Memory B cell (primary cell): ENCODE results near the gene GALNS.
"Not testable (repeated sequence)": the region's sequence is repeated elsewhere in the genome, so short reads cannot be mapped to it uniquely, and the experiment has no call there.

Source experiments
- ATAC-seq: fragments of 150-1000 bp; cut with Tn5 transposase; 2 replicates; pipeline ENCODE4 v1.10.0; 2021; ENCODE audit warnings: low read depth, mild to moderate bottlenecking, moderate library complexity
- DNase-seq, 2 donors: peaks; one replicate each; pipeline ENCODE4 v3.0.0; 2022; ENCODE audit warnings: low spot score in 2 of 2
- H3K27ac Mint-ChIP-seq: one replicate; pipeline ENCODE4 v1.8.0; 2022; ENCODE audit warnings: mild to moderate bottlenecking, moderate library complexity, mixed read lengths
- H3K27me3 Mint-ChIP-seq: one replicate; pipeline ENCODE4 v1.8.0; 2022; ENCODE audit warnings: mixed read lengths
- H3K36me3 Mint-ChIP-seq: one replicate; pipeline ENCODE4 v1.8.0; 2022; ENCODE audit warnings: mild to moderate bottlenecking, mixed read lengths
- H3K4me1 Mint-ChIP-seq: one replicate; pipeline ENCODE4 v1.8.0; 2022; ENCODE audit warnings: mixed read lengths
- H3K4me3 Mint-ChIP-seq: one replicate; pipeline ENCODE4 v1.8.0; 2022; ENCODE audit warnings: mild to moderate bottlenecking, moderate library complexity, mixed read lengths
- H3K9me3 Mint-ChIP-seq: one replicate; pipeline ENCODE4 v1.8.0; 2022; ENCODE audit warnings: mixed read lengths

The GALNS gene

DNA sequence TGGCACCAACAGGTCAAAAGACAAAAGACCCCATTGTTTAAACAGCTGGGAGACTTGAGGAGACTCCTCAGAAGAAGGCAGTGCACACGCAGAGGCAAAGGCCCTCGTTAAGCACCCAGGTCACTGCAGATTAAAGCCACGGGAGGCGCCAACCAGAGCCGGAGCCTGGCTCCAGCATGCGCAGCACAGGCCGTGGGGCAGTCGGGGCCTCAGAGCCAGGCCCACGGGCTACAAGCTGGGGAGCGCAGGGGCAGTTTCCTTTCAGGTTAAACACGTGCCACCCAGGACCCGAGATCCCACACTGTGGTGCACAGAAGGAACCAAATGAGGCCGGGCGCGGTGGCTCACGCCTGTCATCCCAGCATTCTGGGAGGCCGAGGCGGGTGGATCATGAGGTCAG is 80.9 kb downstream of the GALNS start:
- no peaks in the 10 kb centered on the region for H3K27me3 Mint-ChIP-seq
- H3K4me1 Mint-ChIP-seq: peaks cover 7% of the 10 kb centered on the region
- ATAC-seq (no peak), DNase-seq (no peak)
- no peaks in the 10 kb centered on the region for H3K36me3 Mint-ChIP-seq
- no peaks in the 10 kb centered on the region for H3K9me3 Mint-ChIP-seq
- H3K27ac Mint-ChIP-seq: no peak overlapping the region
- H3K4me3 Mint-ChIP-seq: no peak overlapping the region

DNA sequence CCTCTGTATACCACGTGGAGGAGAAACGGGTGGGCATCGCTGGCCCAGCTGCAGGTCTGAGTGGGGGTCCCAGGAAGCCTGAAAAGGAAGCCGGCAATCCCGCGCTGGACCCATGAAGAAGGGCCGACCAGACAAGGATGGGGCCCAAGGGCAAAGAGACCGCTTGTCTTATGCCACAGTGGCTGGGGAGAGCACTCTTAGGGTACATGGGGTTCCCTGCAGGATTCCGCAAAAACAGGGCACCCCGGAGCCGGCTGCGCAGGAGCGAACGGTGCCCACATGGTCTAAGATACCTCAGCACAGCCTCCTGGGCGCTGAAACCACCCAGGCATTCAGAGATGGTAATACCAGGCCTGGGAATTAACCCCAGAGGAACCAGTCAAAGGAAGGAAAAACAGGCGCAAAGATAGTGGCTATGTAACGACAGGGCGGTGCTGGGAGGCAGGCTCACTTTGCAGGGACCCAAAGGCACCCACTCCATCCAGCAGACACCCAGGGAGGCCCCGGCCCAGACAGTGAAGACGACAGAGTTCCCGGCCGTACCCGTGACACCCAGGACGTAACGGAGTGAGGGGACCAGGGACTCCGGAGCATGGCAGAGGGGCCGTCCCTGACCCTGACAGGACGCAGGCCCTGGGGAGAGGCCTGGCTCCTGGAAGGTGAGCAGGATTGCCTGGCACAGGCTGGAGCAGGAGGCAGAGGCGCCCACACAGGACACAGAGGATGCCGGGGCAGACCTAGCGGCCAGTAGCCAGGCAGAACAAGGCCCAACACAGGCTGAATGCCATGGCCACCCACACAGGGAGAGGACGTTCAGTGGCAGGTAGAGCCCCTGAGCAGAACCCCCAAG is 82.0 kb downstream of the GALNS start:
- H3K4me1 Mint-ChIP-seq: peaks cover 7% of the 10 kb centered on the region
- DNase-seq (no peak), ATAC-seq (no peak)
- H3K9me3 Mint-ChIP-seq: no peaks in the 10 kb centered on the region
- H3K36me3 Mint-ChIP-seq: no peaks in the 10 kb centered on the region
- H3K4me3 Mint-ChIP-seq: no peak overlapping the region
- H3K27ac Mint-ChIP-seq: no peak overlapping the region
- no peaks in the 10 kb centered on the region for H3K27me3 Mint-ChIP-seq

- Mint-ChIP-seq H3K27ac (no peak overlapping the region), H3K4me3 (no peak overlapping the region)
- no peak for DNase-seq
Measured at GRCh38 chr16:88773812-88774291, 82.9 kb downstream of the GALNS start.

GRCh38 chr16:88772871-88773811 is 83.6 kb downstream of the GALNS start:
- Mint-ChIP-seq H3K4me1 (peaks cover 14% of the 10 kb centered on the region), H3K4me3 (no peak overlapping the region), H3K9me3 (no peaks in the 10 kb centered on the region), H3K27ac (no peak overlapping the region), H3K36me3 (no peaks in the 10 kb centered on the region), H3K27me3 (no peaks in the 10 kb centered on the region)
- ATAC-seq (no peak), DNase-seq (no peak)

More at GRCh38 chr16:88773812-88774291, 82.9 kb downstream of the GALNS start:
- ATAC-seq: no peak
- Mint-ChIP-seq H3K9me3 (no peaks in the 10 kb centered on the region), H3K27me3 (no peaks in the 10 kb centered on the region), H3K36me3 (no peaks in the 10 kb centered on the region), H3K4me1 (peaks cover 14% of the 10 kb centered on the region)

DNA sequence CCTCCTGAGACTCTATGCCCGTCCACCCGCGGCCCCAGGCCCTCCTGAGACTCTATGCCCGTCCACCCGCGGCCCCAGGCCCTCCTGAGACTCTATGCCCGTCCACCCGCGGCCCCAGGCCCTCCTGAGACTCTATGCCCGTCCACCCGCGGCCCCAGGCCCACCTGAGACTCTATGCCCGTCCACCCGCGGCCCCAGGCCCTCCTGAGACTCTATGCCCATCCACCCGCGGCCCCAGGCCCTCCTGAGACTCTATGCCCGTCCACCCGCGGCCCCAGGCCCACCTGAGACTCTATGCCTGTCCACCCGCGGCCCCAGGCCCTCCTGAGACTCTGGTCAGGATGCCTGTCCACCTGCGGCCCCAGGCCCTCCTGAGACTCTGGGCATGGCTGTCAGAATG is 85.0 kb downstream of the GALNS start:
- H3K4me3 Mint-ChIP-seq, ATAC-seq, H3K27ac Mint-ChIP-seq, H3K36me3 Mint-ChIP-seq, DNase-seq, H3K9me3 Mint-ChIP-seq, H3K27me3 Mint-ChIP-seq: not testable (repeated sequence)
- H3K4me1 Mint-ChIP-seq: peaks cover 23% of the 10 kb centered on the region

GRCh38 chr16:88771294-88771772 is 85.4 kb downstream of the GALNS start:
- no peaks in the 10 kb centered on the region for H3K36me3 Mint-ChIP-seq
- H3K27me3 Mint-ChIP-seq: no peaks in the 10 kb centered on the region
- H3K9me3 Mint-ChIP-seq: no peaks in the 10 kb centered on the region
- DNase-seq (no peak), ATAC-seq (no peak)
- H3K27ac Mint-ChIP-seq: no peak overlapping the region
- H3K4me3 Mint-ChIP-seq: no peak overlapping the region
- peaks cover 23% of the 10 kb centered on the region for H3K4me1 Mint-ChIP-seq

DNA sequence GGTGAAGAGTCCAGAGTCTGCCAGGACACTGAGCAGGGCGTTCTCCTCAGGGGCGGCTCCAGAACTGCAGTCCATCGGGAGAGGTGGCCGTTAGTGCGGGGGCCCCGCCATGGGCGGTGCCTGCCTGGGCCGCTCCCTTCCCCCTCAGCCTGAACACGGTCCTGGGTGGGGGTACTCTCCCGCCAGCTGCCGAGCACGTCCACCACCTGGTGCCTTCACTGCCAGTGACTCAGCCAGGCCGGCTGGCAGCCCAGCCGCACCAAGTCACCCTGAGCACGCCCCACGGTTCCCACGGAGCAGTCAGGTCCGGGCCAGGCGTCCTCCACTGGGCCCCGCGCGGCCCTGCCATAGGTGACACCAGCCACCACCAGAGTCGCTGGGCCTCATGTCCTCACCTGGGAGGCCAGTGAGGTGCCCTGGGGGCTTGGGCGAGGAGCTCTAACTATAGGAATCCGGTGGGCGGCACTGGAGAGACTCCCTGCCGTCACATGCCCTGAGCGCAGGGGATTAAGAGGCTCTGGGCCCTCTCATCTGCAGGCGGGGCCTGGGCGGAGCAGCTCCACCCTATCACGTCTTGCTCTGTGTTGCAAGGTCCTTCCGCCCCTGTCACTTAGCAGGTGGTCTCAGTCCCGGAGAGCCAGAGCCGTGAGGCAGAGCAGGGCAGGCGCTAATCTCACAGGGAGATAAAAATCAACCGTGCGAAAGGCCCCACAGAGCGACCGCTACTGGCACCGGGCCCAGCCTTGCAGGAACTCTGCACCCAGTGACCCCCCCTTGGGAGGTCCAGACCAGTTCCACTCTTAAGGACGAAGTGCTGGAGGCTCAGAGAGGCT is 86.1 kb downstream of the GALNS start:
- H3K4me3 Mint-ChIP-seq: no peak overlapping the region
- no peaks in the 10 kb centered on the region for H3K9me3 Mint-ChIP-seq
- ATAC-seq (no peak), DNase-seq (no peak)
- H3K27ac Mint-ChIP-seq: no peak overlapping the region
- peaks cover 25% of the 10 kb centered on the region for H3K4me1 Mint-ChIP-seq
- H3K36me3 Mint-ChIP-seq: no peaks in the 10 kb centered on the region
- no peaks in the 10 kb centered on the region for H3K27me3 Mint-ChIP-seq

- H3K4me3 Mint-ChIP-seq: peak overlapping the region; percentile 24
Measured at GRCh38 chr16:88769617-88770460, 86.9 kb downstream of the GALNS start.

DNA sequence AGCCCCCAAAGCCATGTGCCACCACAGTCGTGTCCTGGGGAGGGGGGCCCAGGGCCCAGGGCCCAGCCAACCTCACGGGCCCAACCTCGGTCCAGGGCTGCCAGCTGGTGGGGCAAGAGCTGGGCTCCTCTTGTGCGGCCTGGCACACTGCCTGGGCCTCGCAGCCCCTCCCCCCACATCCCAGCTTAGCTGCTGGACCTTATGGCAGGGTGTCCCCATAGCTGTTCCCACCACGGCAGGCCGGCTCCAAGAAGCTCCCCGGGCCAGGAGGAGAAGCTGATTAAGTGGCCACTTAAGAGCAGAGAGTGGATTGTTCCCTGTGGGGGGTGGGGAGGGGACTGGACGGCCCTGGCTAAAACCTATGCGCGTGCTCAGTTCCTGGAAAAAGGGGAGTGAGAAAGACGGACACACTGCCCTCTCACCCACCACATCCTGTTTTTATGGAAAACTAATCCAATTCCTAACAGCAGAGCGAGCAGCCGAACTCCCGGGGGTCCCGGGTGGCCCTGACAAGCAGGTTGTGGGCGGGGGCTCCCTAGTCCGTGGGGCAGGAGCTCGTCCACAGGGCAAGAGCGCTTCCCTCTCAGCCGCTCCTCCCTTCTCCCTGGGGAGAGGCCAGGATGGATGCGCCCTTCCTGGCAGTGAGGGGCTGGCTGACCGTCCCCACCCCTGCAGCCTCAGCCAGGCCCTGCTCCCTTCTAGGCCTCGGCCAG is 88.5 kb downstream of the GALNS start:
- Mint-ChIP-seq H3K4me1 (peaks cover 26% of the 10 kb centered on the region), H3K27ac (peak overlapping the region; percentile 79), H3K4me3 (no peak overlapping the region), H3K36me3 (peaks cover 1% of the 10 kb centered on the region), H3K9me3 (no peaks in the 10 kb centered on the region), H3K27me3 (no peaks in the 10 kb centered on the region)
- DNase-seq (no peak), ATAC-seq (no peak)

More at GRCh38 chr16:88769617-88770460, 86.9 kb downstream of the GALNS start:
- H3K36me3 Mint-ChIP-seq: no peaks in the 10 kb centered on the region
- DNase-seq: peak; percentile 36 to 55
- peak; percentile 78 for ATAC-seq
- H3K4me1 Mint-ChIP-seq: peaks cover 23% of the 10 kb centered on the region
- H3K27ac Mint-ChIP-seq: peak overlapping the region; percentile 28
- H3K27me3 Mint-ChIP-seq: no peaks in the 10 kb centered on the region
- H3K9me3 Mint-ChIP-seq: no peaks in the 10 kb centered on the region

DNA sequence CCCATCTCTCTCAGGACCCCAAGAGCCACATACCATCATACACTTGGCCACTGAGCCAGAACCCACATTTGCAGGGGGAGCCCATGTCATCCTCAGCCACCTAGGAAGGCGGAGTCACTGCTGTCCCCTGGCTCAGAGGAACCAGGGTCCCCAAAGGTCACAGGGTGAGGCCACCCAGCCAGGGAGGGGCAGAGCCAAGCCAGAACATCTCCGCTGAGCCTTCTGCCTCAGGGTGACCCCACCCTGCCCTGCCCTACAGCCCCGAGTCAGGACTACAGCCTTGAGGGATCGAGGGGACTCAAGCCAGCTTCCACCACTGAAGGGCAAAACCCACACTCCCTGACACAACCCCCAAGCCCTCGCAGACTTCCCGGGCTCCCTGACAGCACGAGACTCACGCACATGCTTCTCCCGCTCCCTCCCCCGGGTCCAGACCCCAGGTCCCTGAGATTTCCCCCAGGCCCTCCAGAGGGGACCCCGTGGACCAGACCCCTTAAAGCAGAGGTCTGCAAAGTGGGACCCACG is 89.1 kb downstream of the GALNS start:
- ATAC-seq (no peak), DNase-seq (no peak)
- Mint-ChIP-seq H3K4me3 (peak overlapping the region; percentile 54), H3K27ac (peak overlapping the region; percentile 79), H3K4me1 (peaks cover 26% of the 10 kb centered on the region), H3K9me3 (no peaks in the 10 kb centered on the region), H3K36me3 (peaks cover 1% of the 10 kb centered on the region), H3K27me3 (no peaks in the 10 kb centered on the region)

DNA sequence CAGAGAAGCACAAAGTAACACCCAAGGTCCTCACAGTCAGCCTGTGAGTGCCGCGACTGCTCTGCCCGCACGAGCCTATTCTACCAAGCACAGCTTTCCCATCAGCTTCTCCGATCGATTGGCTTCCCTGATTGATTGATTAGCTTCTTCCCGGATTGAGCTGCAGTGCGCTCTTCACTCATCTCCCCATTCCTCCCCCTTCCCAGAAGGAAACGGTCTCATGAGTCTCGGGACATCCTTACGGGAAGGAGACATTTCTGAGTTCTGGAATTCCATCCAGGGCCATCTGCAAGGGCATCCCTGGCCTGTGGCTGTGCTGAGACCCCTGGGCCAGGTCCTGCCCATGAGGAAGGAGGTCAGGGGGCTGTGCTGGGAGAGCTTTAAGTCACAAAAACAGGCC is 89.8 kb downstream of the GALNS start:
- Mint-ChIP-seq H3K4me1 (peaks cover 28% of the 10 kb centered on the region), H3K27ac (peak overlapping the region; percentile 79), H3K27me3 (no peaks in the 10 kb centered on the region), H3K4me3 (peak overlapping the region; percentile 54), H3K36me3 (peaks cover 1% of the 10 kb centered on the region), H3K9me3 (no peaks in the 10 kb centered on the region)
- no peak for ATAC-seq
- DNase-seq: no peak

- ATAC-seq (no peak), DNase-seq (no peak)
- Mint-ChIP-seq H3K4me3 (no peak overlapping the region), H3K9me3 (no peaks in the 10 kb centered on the region), H3K27me3 (no peaks in the 10 kb centered on the region), H3K36me3 (peaks cover 1% of the 10 kb centered on the region), H3K4me1 (peaks cover 28% of the 10 kb centered on the region), H3K27ac (no peak overlapping the region)
Measured at GRCh38 chr16:88764913-88765349, 91.8 kb downstream of the GALNS start.
